ENCODE data around the gene SPDYE3. TPM values are rescaled to one million over a fixed set of nuclear protein-coding genes. Genes with fewer than 3 reads are reported as not detected.

SPDYE3 gene
- total RNA-seq, 1 donor from 2014 or later: not detected

DNA sequence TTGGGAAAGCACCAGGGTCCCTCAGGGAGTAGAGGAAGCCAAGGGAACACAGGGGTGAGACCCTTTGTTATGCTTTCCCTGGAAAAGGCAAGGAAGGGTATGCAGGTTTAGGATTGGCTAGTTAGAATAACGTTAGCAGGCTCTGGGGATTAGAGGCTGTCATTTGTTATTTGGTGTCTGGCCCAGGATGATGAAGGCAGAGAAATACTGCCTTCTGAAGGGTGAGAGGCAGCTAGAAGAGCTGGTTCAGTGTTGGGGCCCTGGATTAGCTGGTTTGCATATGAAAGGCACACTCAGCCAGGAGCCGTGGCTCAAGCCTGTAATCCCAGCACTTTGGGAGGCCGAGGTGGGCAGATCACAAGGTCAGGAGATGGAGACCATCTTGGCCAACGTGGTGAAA is 62.8 kb downstream of the SPDYE3 start:
- no peak for DNase-seq (ENCODE audit: low read depth)

DNA sequence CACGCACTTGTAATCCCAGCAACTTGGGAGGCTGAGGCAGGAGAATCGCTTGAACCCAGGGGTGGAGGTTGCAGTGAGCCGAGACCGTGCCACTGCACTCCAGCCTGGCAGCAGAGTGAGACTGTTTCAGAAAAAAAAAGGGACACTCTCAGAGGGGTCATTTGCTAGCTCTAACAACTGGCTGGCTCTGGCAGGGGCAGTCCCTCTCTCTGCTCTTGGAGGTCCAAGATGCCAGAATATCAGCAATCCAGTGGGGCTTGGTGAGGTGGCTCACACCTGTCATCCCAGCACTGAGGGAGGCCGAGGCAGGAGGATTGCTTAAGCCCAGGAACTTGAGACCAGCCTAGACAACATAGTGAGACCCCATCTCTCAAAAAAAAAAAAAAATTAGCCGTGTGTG is 63.2 kb downstream of the SPDYE3 start:
- DNase-seq (ENCODE audit: low read depth): no peak

DNA sequence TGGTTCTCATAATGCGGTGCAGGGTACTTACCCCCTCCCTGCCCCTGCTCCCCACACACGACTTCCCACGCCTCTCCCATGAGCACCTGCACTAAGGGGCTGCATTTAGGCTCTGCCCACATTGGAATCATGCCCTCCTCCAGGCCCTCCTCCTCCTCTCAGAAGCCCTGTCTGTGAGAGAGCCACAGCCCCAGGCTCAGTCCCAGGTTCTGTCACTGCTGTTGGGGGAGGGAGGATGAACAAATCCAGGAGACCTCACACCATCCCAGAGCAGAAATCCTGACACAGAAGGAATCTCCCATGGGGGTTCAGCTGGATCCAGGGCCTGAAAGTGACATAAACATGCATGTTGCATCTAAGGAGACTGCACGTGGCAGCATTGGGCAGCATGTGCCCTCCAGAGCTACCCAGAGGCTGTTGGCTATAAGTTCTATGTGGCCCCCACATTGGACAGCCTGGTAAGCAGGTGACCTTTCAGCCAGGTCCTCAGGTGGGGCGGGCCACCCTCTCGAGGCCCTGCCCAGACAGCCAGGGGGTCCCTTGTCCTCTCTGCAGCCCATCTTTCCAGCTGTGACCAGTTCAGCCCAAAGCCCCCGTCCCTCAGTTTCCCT is 64.2 kb downstream of the SPDYE3 start:
- DNase-seq (ENCODE audit: low read depth): no peak

Other genes with a start within 250 kb of the SPDYE3 start
- 40.7 and 61.3 TPM in 2 replicates for gene ZNF3, start 226.0 kb upstream of the SPDYE3 start, total RNA-seq
- gene COPS6, start 218.7 kb upstream of the SPDYE3 start, total RNA-seq: 52.9 and 56.0 TPM in 2 replicates
- 23.2 and 31.1 TPM in 2 replicates for gene MCM7, start 206.3 kb upstream of the SPDYE3 start, total RNA-seq
- gene AP4M1, start 206.1 kb upstream of the SPDYE3 start, total RNA-seq: 38.5 and 51.7 TPM in 2 replicates
- 58.8 and 76.8 TPM in 2 replicates for gene TAF6, start 188.3 kb upstream of the SPDYE3 start, total RNA-seq
- 14.0 and 19.7 TPM in 2 replicates for gene CNPY4, start 188.1 kb upstream of the SPDYE3 start, total RNA-seq
- gene MBLAC1, start 180.7 kb upstream of the SPDYE3 start, total RNA-seq: 3.5 and 4.5 TPM in 2 replicates
- 117 and 139 TPM in 2 replicates for gene LAMTOR4, start 158.8 kb upstream of the SPDYE3 start, total RNA-seq
- 11.2 and 12.7 TPM in 2 replicates for gene TRAPPC14, start 149.0 kb upstream of the SPDYE3 start, total RNA-seq
- gene GAL3ST4, start 139.1 kb upstream of the SPDYE3 start, total RNA-seq: 4.4 and 4.8 TPM in 2 replicates
- gene GPC2, start 130.3 kb upstream of the SPDYE3 start, total RNA-seq: 60.4 and 65.3 TPM in 2 replicates
- 0.31 TPM in 1 of 2 replicates, not detected in the other for gene STAG3, start 129.8 kb upstream of the SPDYE3 start, total RNA-seq
- gene PVRIG, start 87.8 kb upstream of the SPDYE3 start, total RNA-seq: not detected in 2 replicates
- gene PILRB, start 50.4 kb downstream of the SPDYE3 start, total RNA-seq: 10.7 and 11.0 TPM in 2 replicates
- gene PILRA, start 65.8 kb downstream of the SPDYE3 start, total RNA-seq: 0.51 TPM in 1 of 2 replicates, not detected in the other
- 4.9 and 8.3 TPM in 2 replicates for gene ZCWPW1, start 121.0 kb downstream of the SPDYE3 start, total RNA-seq
- 38.1 and 41.3 TPM in 2 replicates for gene MEPCE, start 122.1 kb downstream of the SPDYE3 start, total RNA-seq
- 42.2 and 44.3 TPM in 2 replicates for gene PPP1R35, start 128.8 kb downstream of the SPDYE3 start, total RNA-seq
- gene SPACDR, start 156.6 kb downstream of the SPDYE3 start, total RNA-seq: 0.31 and 0.48 TPM in 2 replicates
- gene TSC22D4, start 171.5 kb downstream of the SPDYE3 start, total RNA-seq: 32.9 and 34.6 TPM in 2 replicates
- gene NYAP1, start 176.2 kb downstream of the SPDYE3 start, total RNA-seq: 0.05 TPM in 1 of 2 replicates, not detected in the other
- 10.5 and 11.7 TPM in 2 replicates for gene AGFG2, start 231.5 kb downstream of the SPDYE3 start, total RNA-seq

Measured in myocyte (in vitro differentiated cells).